ENCODE results near the gene CREB5. TPM values are rescaled to one million over a fixed set of nuclear protein-coding genes. Genes with fewer than 3 reads are reported as not detected.
"Not testable (repeated sequence)": the region's sequence is repeated elsewhere in the genome, so short reads cannot be mapped to it uniquely, and the experiment has no call there.

CREB5 gene
- 10 to 100 TPM in 1 of 4 donors, 1 to 10 TPM in 3; 5.7 to 17.0 (median 8.4) TPM for polyA plus RNA-seq (ENCODE audit: insufficient read length in 4 of 4)

- no peak for DNase-seq (ENCODE audit: low read depth in 4 of 4, low spot score in 2 of 4)
Observed at GRCh38 chr7:28411876-28412662, at the start of gene CREB5. CREB5 (plus strand) TSS chr7:28412518; CDS start chr7:28412915, 397 bp downstream.

GRCh38 chr7:28362812-28363211 is 49.5 kb upstream of the CREB5 start:
- DNase-seq (ENCODE audit: low read depth in 4 of 4, low spot score in 2 of 4): no peak

- DNase-seq (ENCODE audit: low read depth in 4 of 4, low spot score in 2 of 4): no peak
Observed at GRCh38 chr7:28364082-28364481, 48.2 kb upstream of the CREB5 start.

- no peak for DNase-seq (ENCODE audit: low read depth in 4 of 4, low spot score in 2 of 4)
Observed at GRCh38 chr7:28369523-28369922, 42.8 kb upstream of the CREB5 start.

- no peak for DNase-seq (ENCODE audit: low read depth in 4 of 4, low spot score in 2 of 4)
Observed at GRCh38 chr7:28371846-28372245, 40.5 kb upstream of the CREB5 start.

GRCh38 chr7:28373990-28374389 is 38.3 kb upstream of the CREB5 start:
- no peak for DNase-seq (ENCODE audit: low read depth in 4 of 4, low spot score in 2 of 4)

GRCh38 chr7:28375729-28376128 is 36.6 kb upstream of the CREB5 start:
- no peak for DNase-seq (ENCODE audit: low read depth in 4 of 4, low spot score in 2 of 4)

GRCh38 chr7:28376634-28377033 is 35.7 kb upstream of the CREB5 start:
- no peak for DNase-seq (ENCODE audit: low read depth in 4 of 4, low spot score in 2 of 4)

GRCh38 chr7:28378574-28379149 is 33.7 kb upstream of the CREB5 start:
- no peak for DNase-seq (ENCODE audit: low read depth in 4 of 4, low spot score in 2 of 4)

- no peak for DNase-seq (ENCODE audit: low read depth in 4 of 4, low spot score in 2 of 4)
Observed at GRCh38 chr7:28381466-28381865, 30.9 kb upstream of the CREB5 start.

- no peak for DNase-seq (ENCODE audit: low read depth in 4 of 4, low spot score in 2 of 4)
Observed at GRCh38 chr7:28382144-28382543, 30.2 kb upstream of the CREB5 start.

GRCh38 chr7:28383975-28384374 is 28.3 kb upstream of the CREB5 start:
- DNase-seq (ENCODE audit: low read depth in 4 of 4, low spot score in 2 of 4): no peak

GRCh38 chr7:28389504-28390395 is 22.6 kb upstream of the CREB5 start:
- peak in 2 of 4 donors; percentile 56 to 75 for DNase-seq (ENCODE audit: low read depth in 4 of 4, low spot score in 2 of 4)

GRCh38 chr7:28390426-28390825 is 21.9 kb upstream of the CREB5 start:
- no peak for DNase-seq (ENCODE audit: low read depth in 4 of 4, low spot score in 2 of 4)

- DNase-seq (ENCODE audit: low read depth in 4 of 4, low spot score in 2 of 4): no peak
Observed at GRCh38 chr7:28392289-28392688, 20.0 kb upstream of the CREB5 start.

- DNase-seq (ENCODE audit: low read depth in 4 of 4, low spot score in 2 of 4): no peak
Observed at GRCh38 chr7:28395404-28395803, 16.9 kb upstream of the CREB5 start.

- DNase-seq (ENCODE audit: low read depth in 4 of 4, low spot score in 2 of 4): no peak
Observed at GRCh38 chr7:28395831-28396230, 16.5 kb upstream of the CREB5 start.

GRCh38 chr7:28397141-28397540 is 15.2 kb upstream of the CREB5 start:
- no peak for DNase-seq (ENCODE audit: low read depth in 4 of 4, low spot score in 2 of 4)

- no peak for DNase-seq (ENCODE audit: low read depth in 4 of 4, low spot score in 2 of 4)
Observed at GRCh38 chr7:28400838-28401360, 11.4 kb upstream of the CREB5 start.

- not testable (repeated sequence) for DNase-seq (ENCODE audit: low read depth in 4 of 4, low spot score in 2 of 4)
Observed at GRCh38 chr7:28401567-28401966, 10.8 kb upstream of the CREB5 start.

- no peak for DNase-seq (ENCODE audit: low read depth in 4 of 4, low spot score in 2 of 4)
Observed at GRCh38 chr7:28405662-28406061, 6.7 kb upstream of the CREB5 start.
